ENCODE measurements around the gene ADAD2.

DNA sequence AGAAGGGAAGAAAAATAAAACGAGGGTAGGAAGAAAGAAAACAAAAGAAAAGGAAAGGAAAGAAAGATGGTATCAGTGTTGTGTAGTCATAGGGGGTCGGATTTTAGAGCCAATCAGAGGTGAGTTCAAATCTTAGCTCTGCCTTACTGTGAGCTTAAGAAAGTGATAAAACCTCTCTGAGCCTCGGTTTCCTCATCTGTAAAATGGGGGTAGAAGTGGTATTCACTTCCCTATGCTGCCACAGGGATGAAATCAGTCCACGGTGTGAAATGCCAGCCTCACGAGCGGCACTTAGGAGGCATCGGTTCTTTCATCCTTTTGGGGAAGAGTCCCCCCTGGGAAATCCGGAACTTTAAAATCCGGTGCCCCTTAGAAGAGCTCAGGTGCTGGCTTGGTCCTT is 42.8 kb downstream of the ADAD2 start:
- TF ChIP-seq, protein P1, sequence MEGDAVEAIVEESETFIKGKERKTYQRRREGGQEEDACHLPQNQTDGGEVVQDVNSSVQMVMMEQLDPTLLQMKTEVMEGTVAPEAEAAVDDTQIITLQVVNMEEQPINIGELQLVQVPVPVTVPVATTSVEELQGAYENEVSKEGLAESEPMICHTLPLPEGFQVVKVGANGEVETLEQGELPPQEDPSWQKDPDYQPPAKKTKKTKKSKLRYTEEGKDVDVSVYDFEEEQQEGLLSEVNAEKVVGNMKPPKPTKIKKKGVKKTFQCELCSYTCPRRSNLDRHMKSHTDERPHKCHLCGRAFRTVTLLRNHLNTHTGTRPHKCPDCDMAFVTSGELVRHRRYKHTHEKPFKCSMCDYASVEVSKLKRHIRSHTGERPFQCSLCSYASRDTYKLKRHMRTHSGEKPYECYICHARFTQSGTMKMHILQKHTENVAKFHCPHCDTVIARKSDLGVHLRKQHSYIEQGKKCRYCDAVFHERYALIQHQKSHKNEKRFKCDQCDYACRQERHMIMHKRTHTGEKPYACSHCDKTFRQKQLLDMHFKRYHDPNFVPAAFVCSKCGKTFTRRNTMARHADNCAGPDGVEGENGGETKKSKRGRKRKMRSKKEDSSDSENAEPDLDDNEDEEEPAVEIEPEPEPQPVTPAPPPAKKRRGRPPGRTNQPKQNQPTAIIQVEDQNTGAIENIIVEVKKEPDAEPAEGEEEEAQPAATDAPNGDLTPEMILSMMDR (IDR thresholded peaks at IDR 0.05 in 4 of 5, conservative IDR thresholded peaks at IDR 0.05 in 1 of 5) = no peak
- TF ChIP-seq POLR2A (IDR thresholded peaks at IDR 0.05) = no peak

Data from gastrocnemius medialis (tissue), 4 donors.